HG03520 (cell line): ENCODE data around the gene SFTA2.
"Not testable (repeated sequence)": the region's sequence is repeated elsewhere in the genome, so short reads cannot be mapped to it uniquely, and the experiment has no call there.

Experiments used
- ATAC-seq: cut with Tn5 transposase; IDR thresholded peaks from one replicate; pipeline ENCODE4 v1.9.1; 2021; ENCODE audit warnings: mild to moderate bottlenecking, moderate library complexity; ENCODE audit not compliant: unreplicated experiment

Gene SFTA2

GRCh38 chr6:30914076-30914853 lies 17.7 kb downstream of the SFTA2 start, which contains the start of gene VARS2:
VARS2 (plus strand) TSS chr6:30914238; CDS start chr6:30914837, 599 bp downstream.
- ATAC-seq, result peak; percentile 80

- ATAC-seq, result no peak
Measured at GRCh38 chr6:30913721-30914075, 18.3 kb downstream of the SFTA2 start.

DNA sequence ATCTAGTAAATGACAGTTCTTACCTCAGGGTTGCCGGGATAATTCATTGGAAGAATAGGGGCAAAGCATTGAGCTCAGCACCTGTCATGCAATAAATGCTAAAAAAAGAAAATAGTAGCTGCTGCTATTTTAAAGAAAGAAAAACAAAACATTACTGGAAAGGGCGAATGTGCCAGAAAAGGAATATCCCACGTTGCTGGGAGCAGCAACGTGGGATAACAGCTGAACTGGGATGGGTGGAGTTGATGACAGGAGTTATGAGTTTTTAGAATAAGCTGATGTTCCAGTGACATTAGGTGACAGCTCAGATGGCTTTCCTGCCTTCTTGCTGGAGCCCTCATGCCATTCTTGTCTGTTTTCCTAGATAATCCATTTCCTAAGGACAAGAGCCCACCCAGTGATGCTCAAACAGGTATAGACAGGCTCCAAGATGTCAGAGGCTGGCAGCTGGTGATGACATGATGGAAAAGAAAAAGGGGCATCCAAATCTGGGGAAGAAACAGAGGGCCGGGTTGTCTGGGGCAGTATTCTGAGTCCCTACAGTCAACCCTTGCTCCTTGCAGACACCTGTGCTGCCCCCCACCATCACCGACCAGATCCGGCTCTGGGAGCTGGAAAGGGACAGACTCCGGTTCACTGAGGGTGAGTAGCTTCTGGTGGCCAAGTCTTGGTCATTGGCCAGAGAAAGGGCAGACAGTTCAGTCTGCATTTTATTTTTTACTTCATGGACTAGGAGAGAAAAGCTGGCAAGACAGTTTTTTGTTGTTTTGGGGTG lies 19.0 kb downstream of the SFTA2 start:
- no peak for ATAC-seq

DNA sequence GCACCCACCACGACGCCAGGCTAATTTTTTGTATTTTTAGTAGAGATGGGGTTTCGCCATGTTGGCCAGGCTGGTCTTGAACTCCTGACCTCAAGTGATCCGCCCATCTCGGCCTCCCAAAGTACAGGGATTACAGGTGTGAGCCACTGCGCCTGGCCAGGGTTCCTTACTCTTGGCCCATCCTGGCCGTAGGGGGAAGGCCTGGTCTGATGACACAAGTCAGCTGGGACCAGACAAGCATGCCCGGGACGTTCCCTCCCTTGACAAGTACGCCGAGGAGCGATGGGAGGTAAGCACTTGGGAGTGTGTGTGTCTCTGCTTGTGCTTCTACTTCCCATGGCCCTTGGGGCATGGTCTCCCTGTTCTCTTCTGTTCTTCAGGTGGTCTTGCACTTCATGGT lies 21.5 kb downstream of the SFTA2 start:
- not testable (repeated sequence) for ATAC-seq

DNA sequence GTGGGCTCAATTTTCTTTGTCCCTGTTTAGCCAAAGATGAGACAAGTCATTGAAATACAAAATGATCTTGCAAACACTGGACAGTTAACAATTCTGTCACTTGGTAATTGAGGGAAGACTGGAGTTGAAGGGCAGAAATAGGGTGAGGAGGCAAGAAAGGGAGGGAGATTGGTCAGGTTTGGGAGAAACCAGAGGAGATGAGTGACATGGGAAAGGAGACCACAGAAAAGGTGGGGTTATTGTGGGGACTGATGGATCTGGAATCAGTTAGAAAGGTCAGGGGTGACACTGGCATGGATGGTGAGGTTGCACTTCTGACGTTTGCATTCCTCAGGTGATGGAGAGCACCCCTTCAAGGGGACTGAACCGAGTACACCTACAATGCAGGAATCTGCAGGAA lies 23.3 kb downstream of the SFTA2 start:
- no peak for ATAC-seq

DNA sequence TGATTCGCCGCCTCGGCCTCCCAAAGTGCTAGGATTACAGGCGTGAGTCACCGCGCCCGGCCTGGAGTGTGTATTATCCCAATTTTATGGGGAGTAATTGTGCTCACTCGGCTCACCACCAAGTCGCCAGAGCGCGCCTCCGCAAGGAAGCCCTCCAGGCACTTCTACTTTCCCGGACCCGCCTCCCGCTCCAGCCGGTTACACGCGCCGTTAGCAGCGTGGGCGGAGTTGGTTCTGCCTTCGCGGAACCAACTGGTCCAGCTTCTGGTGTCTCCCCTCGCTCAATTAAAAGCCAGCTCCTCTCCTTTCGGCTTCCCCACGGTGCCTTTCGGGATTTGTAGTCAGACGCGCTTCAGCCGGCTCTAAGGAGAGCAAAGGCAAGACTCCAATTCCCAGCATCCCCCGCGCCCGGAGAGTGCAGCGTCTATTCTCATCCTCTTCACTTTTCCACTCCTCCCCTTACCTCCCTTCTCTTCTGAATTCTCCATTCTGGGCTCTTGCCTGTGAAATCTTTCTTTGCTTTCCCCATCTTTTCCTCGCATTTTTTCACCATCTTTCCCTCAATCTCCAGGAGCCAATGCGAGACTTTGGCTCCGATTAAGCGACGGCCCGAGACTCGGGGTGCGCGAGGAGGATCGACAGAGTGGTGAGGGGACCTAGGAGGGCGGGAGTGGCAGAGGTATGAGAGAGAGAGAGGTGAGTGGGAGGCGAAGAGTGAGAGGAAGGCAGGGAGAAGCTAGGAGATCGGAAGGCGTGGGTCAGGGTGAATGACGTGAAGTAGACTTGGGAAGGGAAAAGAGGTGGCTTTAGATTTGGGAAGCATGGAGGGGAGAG lies 24.0 kb downstream of the SFTA2 start, which contains the start of gene GTF2H4:
Gene GTF2H4, plus strand, starts transcription at position 450 of the 834 bp plus-strand sequence.
- peak; percentile 83 for ATAC-seq

DNA sequence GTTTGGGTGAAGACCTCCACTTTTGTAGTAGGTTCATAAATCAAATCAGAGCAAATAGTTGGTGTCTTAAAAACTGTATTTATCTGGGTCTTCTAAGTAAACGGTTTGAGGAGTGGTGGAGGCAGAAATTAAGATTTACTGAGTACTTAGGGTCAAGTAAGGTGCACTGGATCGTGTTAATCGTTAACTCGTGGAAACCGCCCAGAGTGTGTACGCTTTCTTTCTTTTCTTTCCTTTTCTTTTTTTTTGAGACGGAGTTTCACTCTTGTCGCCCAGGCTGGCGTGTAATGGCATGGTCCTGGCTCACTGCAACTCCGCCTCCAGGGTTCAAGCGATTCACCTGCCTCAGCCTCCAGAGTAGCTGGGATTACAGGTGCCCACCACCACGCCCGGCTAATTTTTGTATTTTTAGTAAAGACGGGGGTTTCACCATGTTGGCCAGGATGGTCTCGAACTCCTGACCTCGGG lies 24.6 kb downstream of the SFTA2 start:
- ATAC-seq, result not testable (repeated sequence)

DNA sequence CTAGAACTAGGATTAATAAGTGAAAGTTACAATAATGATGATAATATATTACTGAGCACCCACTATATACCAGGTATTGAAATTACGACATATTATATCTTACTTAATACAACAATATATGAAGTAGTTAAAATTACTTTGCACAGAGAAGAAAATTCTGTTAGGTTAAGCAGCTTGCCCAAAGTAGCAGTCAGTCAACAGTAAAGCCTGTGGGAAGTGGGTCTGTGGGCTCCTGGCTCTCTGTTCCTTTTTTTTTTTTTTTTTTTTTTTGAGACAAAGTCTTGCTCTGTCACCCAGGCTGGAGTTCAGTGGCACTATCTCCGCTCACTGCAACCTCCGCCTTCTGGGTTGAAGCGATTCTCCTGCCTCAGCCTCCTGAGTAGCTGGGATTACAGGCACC lies 28.7 kb downstream of the SFTA2 start:
- ATAC-seq, result no peak

DNA sequence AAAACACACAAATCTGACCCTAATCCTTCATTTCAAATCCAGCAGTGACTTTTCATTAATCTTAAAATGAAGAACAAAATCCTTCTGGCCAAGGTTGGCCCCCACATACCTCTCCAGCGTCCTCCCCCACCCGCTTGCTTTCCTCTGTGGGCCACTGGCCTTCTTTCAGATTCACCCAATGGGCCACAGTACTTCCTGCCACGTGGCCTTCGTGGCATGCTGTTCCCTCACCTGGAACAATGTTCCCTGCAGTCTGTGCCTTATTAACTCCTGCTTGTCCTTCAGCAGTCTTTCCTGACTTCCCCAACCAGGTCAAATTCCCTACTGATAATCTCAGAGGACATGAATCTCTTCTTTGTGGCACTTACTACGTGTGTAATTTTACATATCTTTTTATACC lies 29.3 kb downstream of the SFTA2 start:
- ATAC-seq, result no peak

GRCh38 chr6:30902196-30902595 lies 29.8 kb downstream of the SFTA2 start:
- ATAC-seq, result not testable (repeated sequence)

- ATAC-seq, result no peak
Measured at GRCh38 chr6:30901436-30901835, 30.5 kb downstream of the SFTA2 start.

GRCh38 chr6:30900863-30901417 lies 31.0 kb downstream of the SFTA2 start:
- ATAC-seq, result no peak

DNA sequence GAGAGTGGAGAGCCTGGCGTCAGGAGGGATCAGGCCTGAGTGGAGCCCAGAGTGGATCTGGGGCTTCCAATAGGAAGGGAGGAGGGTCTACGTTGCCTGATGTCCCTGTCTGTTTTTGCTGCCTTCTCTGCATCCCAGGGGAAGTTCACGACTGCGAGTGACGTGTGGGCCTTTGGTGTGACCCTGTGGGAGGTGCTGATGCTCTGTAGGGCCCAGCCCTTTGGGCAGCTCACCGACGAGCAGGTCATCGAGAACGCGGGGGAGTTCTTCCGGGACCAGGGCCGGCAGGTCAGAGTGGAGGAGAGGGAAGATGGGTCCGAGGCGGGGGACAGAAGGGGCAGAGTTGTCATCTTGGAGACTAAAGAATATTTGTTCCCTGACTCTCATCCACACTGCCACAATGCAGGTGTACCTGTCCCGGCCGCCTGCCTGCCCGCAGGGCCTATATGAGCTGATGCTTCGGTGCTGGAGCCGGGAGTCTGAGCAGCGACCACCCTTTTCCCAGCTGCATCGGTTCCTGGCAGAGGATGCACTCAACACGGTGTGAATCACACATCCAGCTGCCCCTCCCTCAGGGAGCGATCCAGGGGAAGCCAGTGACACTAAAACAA lies 33.1 kb downstream of the SFTA2 start:
- ATAC-seq, result no peak

DNA sequence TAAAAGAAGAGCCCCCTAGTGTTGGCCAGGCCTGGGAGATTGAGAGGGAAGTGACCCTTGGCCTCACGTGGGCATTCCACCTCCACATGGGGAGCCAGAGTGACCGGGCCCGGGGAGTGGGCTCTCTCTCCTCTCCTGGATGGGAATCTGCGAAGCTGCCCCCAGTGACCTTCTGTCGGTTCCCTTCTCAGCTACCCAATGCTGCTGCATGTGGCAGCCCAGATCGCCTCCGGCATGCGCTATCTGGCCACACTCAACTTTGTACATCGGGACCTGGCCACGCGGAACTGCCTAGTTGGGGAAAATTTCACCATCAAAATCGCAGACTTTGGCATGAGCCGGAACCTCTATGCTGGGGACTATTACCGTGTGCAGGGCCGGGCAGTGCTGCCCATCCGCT lies 34.1 kb downstream of the SFTA2 start:
- no peak for ATAC-seq

- ATAC-seq, result no peak
Measured at GRCh38 chr6:30896541-30896940, 35.4 kb downstream of the SFTA2 start.

DNA sequence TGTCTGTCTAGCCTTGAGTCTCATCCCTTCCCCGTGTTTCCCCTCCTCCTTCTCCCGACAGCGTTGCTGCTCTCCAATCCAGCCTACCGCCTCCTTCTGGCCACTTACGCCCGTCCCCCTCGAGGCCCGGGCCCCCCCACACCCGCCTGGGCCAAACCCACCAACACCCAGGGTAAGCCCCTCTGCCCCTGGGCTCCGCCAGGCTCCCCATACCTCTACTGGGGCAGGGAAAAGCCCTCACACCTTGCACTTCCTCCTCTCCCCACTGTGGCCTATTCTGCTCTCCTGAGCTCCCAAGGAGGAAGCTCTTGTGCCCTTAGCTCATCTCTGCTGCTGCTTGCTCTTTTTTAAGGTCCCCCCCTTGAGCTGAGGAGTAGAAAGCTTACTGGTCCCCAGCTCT lies 36.6 kb downstream of the SFTA2 start:
- ATAC-seq, result no peak

GRCh38 chr6:30894935-30895334 lies 37.0 kb downstream of the SFTA2 start:
- ATAC-seq, result no peak

- no peak for ATAC-seq
Measured at GRCh38 chr6:30894381-30894780, 37.6 kb downstream of the SFTA2 start.

DNA sequence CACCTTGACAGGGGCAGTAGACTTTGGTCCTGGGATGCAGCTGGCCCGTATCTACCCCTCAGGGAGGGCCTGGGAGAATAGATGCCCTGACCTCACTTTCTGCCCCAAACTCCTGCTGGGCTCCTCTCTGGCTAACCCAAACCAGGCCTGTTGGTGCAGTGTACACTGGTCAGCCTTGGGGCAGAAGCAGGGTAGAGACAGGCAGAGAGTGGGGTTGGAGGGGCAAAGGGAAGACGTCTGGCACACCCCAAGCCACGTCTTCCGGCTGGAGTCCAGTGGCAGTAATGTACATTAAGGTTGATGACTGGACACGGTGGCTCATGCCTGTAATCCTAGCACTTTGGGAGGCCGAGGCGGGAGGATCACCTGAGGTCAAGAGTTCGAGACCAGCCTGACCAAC lies 38.3 kb downstream of the SFTA2 start:
- no peak for ATAC-seq

GRCh38 chr6:30893001-30893591 lies 38.9 kb downstream of the SFTA2 start:
- no peak for ATAC-seq
